T-helper 22 cell (primary cell): Measurements from ENCODE around the gene SDSL.

Source experiments
- DNase-seq: peaks from one replicate; pipeline ENCODE4 v3.0.0-alpha.2; 2020; ENCODE audit warnings: low read depth

Gene SDSL, protein sequence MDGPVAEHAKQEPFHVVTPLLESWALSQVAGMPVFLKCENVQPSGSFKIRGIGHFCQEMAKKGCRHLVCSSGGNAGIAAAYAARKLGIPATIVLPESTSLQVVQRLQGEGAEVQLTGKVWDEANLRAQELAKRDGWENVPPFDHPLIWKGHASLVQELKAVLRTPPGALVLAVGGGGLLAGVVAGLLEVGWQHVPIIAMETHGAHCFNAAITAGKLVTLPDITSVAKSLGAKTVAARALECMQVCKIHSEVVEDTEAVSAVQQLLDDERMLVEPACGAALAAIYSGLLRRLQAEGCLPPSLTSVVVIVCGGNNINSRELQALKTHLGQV

DNA sequence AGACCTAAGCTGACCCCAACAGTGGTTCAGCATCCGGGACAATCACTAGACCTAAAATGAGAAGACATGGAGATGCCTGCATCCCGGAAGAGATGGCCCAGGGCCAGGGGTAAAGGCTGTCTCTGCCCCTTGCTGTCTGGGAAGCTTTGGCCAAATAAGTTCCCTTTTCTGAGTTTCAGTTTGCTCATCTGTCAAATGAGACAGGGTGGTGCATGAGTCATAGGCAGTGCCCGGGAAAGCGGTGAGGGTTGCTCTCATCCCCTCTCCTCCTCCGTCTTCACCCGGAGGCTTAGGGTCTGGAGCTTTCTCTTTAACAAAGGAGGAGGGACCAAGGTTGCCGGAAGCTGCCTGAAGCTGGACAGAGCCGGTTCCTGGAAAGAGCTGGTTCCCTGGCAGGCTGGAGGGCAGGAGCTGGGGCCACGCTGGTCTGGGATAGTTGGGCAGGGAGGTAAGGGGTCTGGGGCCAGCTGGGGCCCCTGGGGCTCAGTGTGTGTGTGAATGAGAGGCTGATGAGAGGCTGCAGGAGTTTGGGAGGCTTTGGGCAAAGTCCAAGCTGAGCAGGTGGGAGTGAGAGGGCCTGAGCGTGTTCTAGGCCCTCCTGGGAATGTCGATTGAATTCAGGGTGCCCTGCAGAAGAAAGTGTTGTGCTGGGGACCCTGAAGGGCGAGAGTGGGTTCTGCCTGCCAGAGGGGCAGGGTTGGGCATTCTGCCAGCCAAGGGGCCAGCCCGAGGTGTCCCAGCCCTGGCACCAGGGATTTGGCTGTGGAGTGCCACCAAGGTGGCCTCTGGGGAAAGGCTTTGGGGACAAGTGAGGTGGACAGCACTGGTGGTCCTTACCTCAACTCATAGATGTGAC, at the start of gene SDSL:
TSS of gene SDSL (plus strand) at position 351 of the 856 bp plus-strand sequence. CDS start 5,603 bp downstream, outside the sequence.
- DNase-seq, result no peak

DNA sequence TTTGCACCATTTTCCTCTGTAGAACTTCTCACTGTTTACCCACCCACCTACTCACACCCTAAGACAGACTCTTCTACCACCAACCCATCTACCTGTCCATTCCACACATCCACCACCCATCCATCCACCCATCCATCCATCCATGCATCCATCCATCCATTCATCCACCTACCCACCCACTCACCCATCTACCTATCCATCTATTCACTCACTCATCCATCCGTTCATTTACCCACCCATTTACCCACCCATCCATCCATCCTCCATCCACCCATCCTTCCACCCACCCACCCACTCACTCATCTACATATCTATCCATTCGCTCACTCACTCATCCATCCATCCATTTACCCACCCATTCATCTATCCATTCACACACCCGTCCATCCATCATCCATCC, 48.7 kb upstream of the SDSL start:
- no peak for DNase-seq

DNA sequence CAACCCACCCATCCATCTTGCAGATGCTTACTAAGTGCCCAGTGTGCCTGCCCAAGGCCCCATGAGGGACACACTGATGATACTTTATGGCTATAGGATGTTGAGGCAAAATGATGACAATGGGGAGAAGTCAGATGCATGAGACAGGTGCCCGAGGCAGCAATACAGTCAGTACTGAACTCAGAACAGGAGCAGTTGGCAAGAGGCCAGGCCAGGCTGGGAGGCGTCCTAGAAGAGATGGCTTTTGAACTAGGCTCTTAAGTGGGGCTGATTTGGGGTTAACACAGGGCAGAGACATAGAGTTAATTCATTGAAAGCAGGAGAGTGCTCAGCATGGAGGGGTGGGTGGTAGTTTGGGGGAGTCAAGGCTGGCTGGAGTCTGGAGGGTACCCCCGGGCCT, 48.2 kb upstream of the SDSL start:
- DNase-seq, result no peak

DNA sequence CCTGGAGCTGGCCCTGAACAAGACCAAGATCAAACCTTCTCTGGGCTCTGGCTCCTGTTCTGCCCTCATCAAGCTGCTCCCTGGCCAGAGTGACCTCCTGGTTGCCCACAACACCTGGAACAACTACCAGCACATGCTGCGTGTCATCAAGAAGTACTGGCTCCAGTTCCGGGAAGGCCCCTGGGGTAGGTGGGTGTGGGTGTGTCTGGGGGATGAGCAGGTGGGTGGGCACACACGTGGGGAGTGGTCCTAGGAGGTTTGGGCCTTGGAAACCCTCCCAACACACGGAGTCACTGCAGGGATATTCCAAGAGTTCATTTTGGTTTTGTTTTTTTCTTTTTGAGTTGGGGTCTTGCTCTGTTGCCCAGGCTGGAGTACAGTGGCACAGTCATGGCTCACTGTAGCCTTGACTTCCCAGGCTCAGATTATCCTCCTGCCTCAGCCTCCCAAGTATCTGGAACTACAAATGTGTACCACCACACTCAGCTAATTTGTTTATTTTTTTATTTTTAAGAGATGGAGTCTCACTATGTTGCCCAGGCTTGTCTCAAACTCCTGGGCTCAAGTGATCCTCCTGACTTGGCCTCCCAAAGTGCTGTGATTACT, 47.3 kb upstream of the SDSL start:
- no peak for DNase-seq

DNA sequence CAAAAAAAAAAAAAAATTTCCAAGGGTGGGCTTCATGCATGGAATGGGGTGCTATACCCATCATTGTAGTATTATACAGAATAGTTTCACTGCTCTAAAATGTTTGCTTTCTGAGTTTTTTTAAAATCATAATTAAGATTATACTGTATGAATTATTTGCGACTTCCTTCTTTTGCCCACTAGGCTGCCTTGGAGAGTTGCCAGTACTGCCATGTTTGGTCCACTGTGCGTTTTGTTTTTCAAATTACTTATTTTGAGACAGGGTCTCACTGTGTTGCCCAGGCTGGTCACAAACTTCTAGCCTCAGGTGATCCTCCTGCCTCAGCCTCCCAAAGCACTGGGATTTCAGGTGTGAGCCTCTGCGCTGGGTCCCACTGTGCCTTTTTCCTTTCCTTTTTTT, 43.9 kb upstream of the SDSL start:
- no peak for DNase-seq

DNA sequence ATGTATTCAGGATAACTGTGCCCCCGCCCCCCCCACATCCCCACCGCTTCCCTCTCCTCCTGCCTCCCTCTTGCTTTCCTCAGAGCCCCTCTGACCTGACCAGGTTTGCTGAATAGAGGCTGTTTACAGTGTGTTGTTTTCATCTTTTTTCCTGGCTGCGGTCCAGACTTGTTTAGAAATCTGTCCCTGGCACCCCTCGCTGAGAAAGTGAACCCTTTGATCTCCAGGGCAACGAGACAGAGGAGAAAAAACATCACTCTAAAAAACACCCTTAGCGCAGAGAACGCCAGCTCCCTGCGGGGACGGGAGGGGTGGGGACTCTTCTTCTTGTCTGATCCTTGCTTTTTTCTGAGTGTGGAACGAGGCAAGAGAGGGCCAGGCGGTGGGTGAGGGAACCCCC, 41.0 kb upstream of the SDSL start:
- no peak for DNase-seq

DNA sequence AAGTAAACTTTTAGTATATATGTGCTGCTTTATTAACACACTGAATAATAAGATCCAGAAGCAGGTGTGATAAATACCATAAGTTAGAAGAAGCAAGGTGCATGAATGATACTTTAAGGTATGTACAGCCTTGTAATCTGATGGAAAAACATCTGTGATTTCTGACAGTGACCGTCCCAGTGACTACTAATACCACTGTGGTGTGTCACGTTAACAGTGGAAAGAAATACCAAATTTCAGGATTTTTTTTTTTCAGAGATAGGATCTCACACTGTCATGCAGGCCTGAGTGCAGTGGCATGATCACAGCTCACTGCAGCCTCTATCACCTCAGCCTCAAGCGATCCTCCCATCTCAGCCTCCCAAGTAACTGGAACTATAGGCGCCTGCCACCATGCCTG, 40.0 kb upstream of the SDSL start:
- no peak for DNase-seq

DNA sequence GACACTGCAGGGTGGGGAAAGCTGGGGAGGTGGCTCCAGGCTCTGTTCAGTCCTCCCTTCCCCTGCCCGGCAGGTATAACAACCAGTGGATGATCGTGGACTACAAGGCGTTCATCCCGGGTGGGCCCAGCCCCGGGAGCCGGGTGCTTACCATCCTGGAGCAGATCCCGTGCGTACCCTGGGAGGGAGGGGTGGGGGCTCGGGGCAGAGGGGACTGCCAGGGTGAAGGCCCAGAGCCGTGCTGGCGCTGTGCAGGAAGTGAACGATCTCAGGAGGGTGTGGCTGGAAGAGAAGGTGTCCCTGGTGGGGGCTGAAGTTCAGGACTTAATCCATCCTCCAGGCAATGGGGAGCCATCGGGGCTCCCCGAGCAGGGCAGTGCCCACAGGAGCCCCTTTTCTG, 37.4 kb upstream of the SDSL start:
- DNase-seq, result no peak

DNA sequence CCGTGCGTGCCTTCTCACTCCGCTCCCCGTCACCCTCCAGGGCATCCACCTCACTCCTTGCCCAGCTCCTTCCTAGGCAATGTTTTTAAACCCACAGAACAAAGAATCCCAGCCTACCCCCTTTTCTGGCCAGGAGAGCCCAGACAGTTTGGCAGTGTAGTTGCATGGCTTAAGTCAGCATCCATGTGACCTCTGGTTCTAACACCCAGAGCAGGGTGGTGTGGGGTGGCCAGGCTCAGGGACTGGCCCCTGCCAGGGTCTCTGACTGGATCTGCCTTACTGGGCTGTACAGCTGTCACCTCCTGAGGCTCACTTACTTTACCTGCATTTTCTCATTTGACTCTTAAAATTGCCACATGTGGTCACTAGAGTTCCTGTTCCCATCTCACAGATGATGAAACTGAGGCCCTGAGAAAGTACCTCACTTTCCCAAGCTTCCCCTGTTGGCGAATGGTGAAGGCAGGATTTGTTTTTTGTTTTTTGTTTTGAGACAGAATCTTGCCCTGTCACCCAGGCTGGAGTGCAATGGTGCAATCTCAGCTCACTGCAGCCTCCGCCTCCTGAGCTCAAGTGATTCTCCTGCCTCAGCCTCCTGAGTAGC, 36.8 kb upstream of the SDSL start:
- DNase-seq, result no peak

DNA sequence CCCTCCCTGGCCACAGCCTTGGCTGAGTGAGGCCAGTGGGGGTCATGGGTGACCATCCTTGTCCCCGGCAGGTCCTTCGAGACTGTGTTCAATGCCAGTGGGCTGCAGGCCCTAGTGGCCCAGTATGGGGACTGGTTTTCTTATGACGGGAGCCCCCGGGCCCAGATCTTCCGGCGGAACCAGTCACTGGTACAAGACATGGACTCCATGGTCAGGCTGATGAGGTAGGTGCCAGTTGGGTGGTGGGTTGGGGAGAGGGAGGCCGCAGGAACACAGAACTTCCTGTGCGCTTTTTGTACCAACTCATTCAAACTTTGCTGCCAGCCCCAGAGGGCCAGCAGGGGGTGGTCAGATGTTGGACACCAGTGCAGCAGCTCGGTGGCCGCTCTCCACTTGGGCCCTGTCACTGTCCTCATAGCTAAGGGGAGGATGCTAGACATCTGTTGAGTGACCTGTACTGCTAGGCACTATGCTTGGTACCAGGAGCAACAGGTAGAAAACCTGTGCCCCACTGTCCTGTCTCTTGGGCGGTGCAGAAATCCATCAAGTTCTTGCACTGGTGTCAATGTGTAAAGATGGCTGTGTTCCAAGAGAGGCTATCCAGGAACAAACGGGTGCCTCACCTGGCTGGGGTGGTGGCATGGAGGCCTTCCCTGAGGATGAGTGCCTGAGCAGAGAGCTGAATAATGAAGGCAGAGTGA, 35.2 kb upstream of the SDSL start:
- DNase-seq, result no peak

DNA sequence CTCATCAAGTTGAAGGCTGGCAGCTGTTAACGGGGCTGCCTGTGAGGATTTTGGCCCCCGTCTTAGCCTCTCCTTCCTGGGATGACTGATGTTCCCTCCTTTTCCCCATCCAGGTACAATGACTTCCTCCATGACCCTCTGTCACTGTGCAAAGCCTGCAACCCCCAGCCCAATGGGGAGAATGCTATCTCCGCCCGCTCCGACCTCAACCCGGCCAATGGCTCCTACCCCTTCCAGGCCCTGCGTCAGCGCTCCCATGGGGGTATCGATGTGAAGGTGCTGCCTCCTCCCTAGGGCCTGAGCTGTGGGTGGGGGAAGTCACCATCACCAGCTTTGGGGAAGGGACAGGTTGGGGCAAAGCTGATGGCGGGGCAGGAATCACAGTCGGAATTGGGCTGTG, 34.5 kb upstream of the SDSL start:
- no peak for DNase-seq

DNA sequence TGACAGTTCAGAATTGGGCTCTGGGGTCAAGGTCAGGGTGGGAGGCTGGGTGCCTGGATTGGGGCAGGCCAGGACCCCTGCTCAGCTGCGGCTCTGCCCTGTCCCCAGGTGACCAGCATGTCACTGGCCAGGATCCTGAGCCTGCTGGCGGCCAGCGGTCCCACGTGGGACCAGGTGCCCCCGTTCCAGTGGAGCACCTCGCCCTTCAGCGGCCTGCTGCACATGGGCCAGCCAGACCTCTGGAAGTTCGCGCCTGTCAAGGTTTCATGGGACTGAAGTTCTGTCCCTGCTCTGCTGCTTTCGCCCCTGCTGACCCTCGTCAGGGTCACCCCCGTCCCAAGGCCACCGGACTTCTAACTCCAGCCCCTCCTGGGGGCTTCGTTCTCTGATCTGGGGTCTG, 33.8 kb upstream of the SDSL start:
- DNase-seq, result no peak

DNA sequence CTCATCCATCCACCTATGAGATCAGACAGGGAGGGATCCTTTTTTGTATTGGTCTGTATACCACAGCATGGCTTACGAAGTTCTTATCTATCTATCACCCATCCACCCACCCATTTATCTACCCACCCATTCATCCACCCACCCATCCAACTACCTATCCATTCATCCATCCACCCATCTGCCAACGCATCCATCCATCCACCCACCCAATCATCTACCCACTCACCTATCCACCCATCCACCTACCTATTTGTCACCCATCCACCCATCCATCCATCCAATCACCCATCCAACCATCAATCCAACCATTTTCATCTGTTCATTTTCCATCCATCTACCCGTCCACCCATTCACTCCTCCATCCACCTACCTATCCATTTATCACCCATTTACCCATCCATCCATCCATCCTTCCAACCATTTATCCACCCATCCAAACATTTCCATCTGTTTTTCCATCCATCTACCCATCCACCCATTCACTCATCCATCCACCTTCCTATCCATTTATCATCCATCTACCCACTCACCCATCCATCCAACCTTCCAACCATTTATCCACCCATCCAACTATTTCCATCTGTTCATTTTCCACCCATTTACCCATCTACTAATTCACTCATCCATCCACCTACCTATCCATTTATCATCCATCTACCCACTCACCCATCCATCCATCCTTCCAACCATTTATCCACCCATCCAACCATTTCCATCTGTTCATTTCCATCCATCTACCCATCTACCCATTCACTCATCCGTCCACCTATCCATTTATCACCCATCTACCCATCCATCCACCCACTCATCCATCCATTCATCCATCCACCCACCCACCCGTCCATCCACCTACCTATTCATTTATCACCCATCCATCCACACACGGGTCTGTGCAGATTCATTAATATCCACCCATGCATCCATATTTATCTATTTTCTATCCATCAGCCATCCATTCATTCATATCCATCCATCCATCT, 31.8 kb upstream of the SDSL start:
- DNase-seq, result no peak

DNA sequence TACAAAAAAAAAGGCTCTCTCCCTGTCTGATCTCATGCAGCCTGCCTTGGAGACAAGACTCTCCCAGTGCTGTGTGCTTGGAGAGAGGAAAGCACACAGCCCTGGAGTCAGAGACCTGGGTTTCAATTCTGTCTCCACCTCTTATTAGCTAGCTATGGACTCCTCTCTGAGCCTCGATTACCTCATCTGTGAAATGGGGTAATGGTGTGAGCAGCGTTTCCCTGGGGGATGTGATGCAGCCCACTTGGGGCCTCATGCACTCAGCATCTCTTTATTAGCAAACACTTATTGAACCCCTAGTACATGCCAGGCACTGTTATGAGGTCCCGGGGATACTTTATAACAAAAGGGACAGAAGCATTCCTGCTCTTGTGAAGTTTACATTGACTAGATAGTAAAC, 31.0 kb upstream of the SDSL start:
- DNase-seq, result no peak

DNA sequence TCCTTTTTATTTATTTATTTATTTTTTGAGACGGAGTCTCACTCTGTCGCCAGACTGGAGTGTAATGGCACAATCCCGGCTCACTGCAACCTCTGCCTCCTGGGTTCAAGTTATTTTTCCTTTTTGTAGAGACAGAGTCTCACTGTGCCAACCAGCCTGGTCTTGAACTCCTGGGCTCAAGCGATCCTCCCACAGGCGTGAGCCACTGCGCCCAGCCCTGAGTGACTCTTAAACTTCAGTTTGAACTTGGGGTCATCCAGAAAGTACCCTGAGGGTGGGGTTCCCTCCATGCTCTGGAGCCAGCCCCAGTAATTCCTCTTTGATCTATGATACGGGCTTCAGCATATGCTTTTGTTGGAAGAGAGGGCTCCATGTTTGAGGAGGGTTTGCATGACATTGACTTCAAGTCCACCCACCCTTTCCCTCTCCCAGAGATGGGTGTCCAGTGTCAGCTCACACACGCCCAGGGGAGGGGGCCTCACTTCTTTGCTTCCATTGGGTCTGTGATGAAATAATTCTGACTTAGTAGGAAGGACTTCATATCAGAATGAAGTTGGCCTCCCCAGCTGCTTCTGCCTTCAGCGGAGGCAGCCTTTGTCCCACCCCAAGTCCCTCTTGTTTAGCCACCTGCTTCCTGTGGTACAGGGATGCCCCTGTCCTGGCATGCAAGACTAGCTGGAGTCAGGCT, 30.4 kb upstream of the SDSL start:
- DNase-seq, result no peak

DNA sequence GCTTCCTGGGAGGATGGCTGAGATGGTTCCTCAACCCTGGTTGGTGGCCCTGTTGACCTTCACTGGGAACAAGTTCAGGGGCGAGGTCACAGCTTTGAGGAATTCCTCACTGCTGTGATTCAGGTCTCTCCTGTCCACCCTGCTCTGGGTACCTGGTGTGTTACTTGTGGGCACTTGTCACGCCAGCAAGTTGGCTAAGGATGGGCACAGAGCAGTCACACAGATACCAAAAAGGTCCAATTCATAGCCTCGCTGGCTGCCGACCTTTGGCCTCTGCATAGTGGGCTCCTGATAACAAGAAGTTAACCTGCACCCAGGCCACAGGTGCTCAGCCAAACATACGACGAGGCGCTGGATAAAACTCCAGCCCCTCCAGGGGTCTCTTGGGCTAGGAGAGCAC, 29.7 kb upstream of the SDSL start:
- no peak for DNase-seq

DNA sequence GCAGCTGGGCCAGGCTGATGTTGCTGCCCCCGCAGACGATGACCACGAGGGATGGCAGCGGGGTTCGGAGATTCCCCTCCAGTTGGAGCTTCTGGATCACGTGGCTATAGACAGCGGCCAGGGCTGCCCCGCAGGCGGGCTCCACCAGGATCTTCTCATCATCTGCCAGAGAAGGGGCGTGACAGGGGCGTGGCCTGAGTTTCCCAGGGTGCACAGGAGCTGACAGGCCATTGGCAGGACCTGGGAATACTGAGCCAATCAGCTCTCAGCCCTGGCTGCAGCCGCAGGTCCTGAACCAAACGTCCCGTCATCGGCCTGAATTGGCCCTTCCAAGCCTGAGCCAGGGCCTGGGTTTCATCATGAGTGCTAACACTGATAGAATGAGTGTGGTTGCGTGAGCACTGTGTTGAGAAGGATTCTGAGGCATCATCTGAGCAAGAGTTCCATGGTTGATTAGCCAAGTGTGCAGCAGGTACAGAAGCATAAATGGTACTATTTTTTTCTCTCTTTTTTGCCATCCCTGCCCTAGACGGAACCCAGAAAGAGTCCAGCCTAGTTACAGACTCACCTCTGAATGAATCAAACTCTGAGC, 29.1 kb upstream of the SDSL start:
- no peak for DNase-seq

DNA sequence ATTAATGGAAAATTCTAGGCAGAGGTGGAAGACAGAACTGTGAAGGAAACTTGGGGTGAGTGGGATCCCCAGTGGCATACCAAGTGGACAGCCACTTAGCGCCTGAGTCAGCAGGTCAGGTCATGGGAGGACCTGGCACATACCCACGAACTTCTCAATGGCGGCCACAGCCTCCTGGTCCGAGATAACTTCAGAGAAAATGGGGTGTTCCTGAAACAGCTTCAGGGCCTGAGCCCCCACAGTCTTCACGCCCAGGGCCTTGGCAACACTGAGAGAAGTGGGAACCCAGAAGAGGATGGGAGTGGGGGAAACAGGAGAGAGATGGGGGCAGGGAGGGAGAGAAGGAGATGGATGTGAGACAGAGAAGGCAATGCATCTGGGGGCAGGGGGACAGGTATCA, 28.4 kb upstream of the SDSL start:
- no peak for DNase-seq

DNA sequence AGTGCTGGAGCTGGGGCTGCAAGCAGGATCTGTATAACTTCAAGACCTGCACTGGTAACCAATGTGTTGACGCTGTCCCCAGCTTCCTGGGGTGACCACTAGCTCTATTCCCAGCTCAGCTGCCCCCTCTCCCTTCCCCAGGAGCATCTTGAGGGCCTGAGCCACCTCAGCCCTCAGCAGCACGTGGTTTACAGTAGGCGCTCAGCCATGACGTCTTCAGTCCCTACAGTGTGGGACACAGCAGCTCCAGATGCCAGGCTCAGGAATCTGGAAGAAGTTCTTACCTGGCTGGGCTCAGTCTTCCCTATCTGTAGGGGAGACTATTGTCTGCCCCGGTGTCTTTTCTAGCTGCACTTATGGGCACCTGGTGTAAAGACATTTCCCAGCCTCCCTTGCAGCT, 27.1 kb upstream of the SDSL start:
- DNase-seq, result no peak

DNA sequence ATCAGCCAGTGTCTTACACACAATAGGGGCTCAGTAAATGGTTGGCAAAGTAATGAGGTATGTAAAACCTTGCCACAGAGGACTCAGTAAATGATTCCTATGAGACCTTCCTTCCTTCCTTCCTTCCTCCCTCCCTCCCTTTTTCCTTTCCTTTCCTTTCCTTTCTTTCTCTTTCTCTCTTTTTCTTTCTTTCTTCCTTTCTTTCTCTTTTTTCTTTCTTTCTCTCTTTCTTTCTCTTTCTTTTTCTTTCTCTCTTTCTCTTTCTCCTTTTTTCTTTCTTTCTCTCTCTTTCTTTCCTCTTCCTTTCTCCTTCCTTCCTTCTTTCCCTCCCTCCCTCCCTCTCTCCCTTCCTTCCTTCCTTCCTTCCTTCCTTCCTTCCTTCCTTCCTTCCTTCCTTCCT, 26.0 kb upstream of the SDSL start:
- DNase-seq, result no peak
